RWPE1 (cell line): ENCODE measurements around the gene ARPC3.

Experiments used
- CTCF ChIA-PET: fragments of 350-600 bp; sonication (Branson Sonifier 250); formaldehyde crosslinking; extraction: SDS; loops from one replicate; lab custom pipeline; 2021; lab: Yijun Ruan, JAX
- POLR2A ChIA-PET: fragments of 400-600 bp; formaldehyde crosslinking; extraction: SDS; loops from one replicate; lab custom pipeline; 2020; ENCODE audit warnings: antibody characterized with exemption; ENCODE audit not compliant: low non-redundant PET; lab: Yijun Ruan, JAX
- DNase-seq: peaks from one replicate; pipeline ENCODE4 v3.0.0; 2012; ENCODE audit warnings: low spot score
- H3K27ac ChIP-seq: fragments of 450-650 bp; 2 replicates; pipeline ENCODE4 v1.5.1; 2017
- TF ChIP-seq, protein P1 (sequence below): fragments of 450-650 bp; conservative IDR thresholded peaks from 2 replicates; pipeline ENCODE4 v1.5.1; 2017; ENCODE audit warnings: low read depth, mild to moderate bottlenecking

The ARPC3 gene

DNA sequence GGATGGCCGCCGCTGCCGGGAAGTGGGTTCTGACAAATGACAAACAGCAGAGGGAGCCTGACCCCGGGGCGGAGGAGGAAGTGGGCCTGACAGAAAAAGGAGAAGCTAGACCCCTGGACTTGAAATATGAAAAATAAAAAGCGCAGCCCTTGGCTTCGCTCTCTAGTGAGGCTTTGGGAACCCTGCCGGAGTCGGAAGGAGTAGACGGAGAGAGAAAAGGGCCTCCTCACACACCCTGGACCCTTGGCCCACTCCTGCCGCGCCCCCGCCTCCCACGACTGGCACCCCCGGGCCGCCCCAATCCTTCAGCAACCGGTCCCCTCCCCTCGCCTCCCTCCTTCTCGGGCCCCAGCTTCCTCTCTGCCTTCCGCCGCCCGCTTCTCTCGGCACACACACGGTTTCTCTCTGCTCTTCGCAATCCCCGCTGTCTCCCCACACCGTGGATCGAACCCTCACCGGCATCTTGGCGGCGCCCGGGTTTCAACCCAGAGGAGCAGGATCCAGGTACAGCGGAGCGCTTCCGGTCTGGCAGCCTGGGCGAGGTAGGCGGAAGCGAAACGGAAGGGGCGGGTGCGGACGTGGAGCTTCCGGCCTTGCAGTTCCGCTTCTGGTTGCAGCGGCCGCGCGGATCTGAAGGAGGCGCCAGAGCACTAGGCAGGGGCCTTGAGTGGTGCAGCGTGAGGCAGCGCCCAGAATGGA is at the start of gene ARPC3:
Gene ARPC3 (minus strand): TSS at position 539 of the 699 bp plus-strand sequence. CDS start 77 bp downstream, at position 462.
- ChIA-PET POLR2A (no interaction called here), CTCF (interaction anchor here (0.6 to 2.3 kb wide), 18 partner anchors 9 to 1562 kb away, joined by 3 to 20 read pairs (median 4); partner anchors contain the start of gene GPN3)
- peak within 1 kb of the TSS; percentile 90 for H3K27ac ChIP-seq
- TF ChIP-seq, protein P1, sequence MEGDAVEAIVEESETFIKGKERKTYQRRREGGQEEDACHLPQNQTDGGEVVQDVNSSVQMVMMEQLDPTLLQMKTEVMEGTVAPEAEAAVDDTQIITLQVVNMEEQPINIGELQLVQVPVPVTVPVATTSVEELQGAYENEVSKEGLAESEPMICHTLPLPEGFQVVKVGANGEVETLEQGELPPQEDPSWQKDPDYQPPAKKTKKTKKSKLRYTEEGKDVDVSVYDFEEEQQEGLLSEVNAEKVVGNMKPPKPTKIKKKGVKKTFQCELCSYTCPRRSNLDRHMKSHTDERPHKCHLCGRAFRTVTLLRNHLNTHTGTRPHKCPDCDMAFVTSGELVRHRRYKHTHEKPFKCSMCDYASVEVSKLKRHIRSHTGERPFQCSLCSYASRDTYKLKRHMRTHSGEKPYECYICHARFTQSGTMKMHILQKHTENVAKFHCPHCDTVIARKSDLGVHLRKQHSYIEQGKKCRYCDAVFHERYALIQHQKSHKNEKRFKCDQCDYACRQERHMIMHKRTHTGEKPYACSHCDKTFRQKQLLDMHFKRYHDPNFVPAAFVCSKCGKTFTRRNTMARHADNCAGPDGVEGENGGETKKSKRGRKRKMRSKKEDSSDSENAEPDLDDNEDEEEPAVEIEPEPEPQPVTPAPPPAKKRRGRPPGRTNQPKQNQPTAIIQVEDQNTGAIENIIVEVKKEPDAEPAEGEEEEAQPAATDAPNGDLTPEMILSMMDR = peak; percentile 90
- DNase-seq = peak; percentile 85

DNA sequence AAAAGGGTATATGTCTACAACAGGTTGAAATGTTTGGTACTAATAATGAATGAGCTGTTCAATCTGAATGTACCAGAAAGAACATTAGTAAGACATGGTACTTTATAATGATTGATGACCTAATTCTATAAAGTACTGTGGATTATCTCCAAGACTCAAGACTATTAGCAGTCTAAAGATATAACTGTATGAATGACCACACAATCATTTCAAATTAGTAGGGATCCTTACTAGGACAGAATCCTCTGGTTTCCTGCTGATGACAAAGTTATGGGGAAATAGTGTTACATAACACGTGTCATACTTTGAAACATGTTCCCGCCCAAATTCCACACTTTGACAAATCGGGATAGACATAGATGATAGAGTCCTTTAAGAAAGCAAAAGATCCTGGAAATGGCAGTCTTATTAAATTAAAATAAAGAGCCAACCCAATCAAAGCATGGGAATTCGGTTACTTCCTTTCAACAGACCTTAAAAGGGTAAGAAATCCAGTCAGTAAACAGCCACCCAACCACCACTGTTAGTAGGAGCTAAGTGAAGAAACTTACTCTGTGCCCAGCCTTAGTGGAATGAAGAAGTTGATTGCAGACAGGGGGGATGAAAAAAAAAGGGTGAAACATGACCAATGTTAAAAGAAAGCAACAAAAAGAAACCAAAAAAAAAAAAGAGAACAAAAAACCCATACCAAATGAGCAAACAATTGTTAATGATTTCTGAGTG is 49.0 kb upstream of the ARPC3 start:
- no peak overlapping the region for H3K27ac ChIP-seq
- TF ChIP-seq, protein P1 = no peak
- peak; percentile 57 for DNase-seq
- ChIA-PET POLR2A (no interaction called here), CTCF (interaction anchor here (0.6 to 1.5 kb wide), 3 partner anchors 14 to 47 kb away, joined by 3 to 7 read pairs (median 3); partner anchors contain the start of gene FAM216A)

DNA sequence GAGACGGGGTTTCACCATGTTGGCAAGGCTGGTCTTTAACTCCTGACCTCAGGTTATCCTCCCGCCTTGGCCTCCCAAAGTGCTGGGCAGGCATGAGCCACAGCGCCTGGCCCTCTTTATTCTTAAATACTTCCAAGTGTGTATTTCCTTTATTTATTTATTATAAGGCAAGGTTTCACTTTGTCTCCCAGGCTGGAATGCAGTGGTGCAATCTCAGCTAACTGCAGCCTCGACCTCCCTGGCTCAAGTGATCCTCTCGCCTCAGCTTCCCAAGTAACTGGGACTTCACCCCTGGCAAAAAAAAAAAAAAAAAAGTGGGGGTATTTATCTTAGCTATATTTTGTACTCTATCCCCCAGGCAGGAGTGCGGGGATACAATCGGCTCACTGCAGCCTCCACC is 25.3 kb upstream of the ARPC3 start:
- no peak for DNase-seq
- no peak overlapping the region for H3K27ac ChIP-seq
- ChIA-PET CTCF (interaction anchor here (0.6 to 0.7 kb wide), 2 partner anchors 15 to 22 kb away, joined by 3 to 4 read pairs; no protein-coding TSS in a partner anchor), POLR2A (no interaction called here)
- TF ChIP-seq, protein P1 = no peak

DNA sequence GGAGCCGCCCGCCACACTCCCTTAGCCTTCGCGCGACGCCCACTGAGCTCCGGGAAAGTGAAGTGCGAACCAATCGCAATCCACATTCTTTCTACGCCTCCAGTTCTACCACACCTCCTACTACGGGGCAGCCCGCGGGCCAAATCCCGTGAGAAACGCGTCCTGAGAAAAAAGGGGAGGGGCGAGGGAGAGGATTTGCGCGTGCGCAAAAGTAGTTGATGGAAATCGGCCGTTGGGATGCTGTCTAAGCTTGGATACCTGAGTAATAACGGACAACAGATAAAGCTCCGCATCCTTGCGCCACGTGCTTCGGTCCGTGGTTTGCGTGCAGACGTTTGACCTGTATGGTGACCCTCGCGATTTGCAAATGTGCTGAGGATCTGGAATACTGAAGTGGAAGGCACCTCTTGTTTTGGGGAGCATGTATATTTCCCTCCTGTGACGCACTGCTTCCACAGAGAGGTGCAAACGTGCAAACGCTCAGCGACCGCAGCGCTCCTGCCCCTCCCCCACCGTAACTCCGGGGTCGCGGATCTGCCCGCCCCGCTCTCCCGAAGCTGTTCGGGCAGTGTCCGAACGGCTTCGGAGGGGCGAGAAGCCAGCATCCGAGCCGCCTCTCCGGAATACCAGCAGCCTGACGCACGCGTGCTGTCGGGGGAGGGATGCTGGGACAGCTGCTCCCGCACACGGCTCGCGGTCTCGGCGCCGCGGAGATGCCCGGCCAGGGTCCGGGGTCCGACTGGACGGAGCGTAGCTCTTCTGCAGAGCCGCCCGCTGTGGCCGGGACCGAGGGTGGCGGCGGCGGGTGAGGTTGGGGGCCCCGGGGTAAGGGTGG is 18.3 kb upstream of the ARPC3 start, which contains the start of the genes FAM216A and GPN3:
Gene FAM216A (plus strand): TSS at position 632 of the 835 bp plus-strand sequence. CDS start 31 bp downstream, at position 663.
Gene GPN3 (minus strand): TSS at position 44 of the 835 bp plus-strand sequence. CDS start 54 bp downstream, outside the sequence.
- peak; percentile 94 for DNase-seq
- POLR2A ChIA-PET = interaction anchor here (1.1 to 1.3 kb wide), 4 partner anchors 10 to 133 kb away, joined by 3 to 6 read pairs (median 4); partner anchors contain the start of genes RAD9B and VPS29
- CTCF ChIA-PET = interaction anchor here (0.6 to 2.6 kb wide), 17 partner anchors 9 to 1842 kb away, joined by 3 to 19 read pairs (median 4); partner anchors contain the start of genes ARPC3 and RAD9B
- H3K27ac ChIP-seq = peak within 1 kb of the TSS; percentile 97
- TF ChIP-seq, protein P1 = no peak

DNA sequence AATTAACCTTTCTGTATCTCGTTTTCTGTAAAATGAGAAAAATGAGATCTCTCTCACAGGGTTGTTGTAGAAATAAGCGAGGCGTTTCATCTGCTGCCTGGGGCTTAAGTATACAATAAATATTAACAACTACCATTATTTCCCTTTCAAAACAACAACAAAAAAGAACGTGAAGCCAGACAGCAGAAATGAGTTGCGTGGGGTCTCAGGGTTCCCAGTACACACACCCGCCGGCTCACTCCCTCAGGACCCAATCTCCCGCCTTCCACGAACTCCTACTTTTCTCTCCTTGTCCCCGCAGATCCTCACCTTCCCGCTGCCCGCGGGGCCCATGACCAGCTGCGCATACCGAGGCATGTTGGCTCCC is 17.7 kb upstream of the ARPC3 start:
- POLR2A ChIA-PET = interaction anchor here (1.2 to 1.3 kb wide), 2 partner anchors 9 to 34 kb away, joined by 3 to 6 read pairs; partner anchors contain the start of genes RAD9B and VPS29
- H3K27ac ChIP-seq = peak overlapping the region; percentile 97
- DNase-seq = no peak
- TF ChIP-seq, protein P1 = no peak
- CTCF ChIA-PET = interaction anchor here (0.6 to 2.6 kb wide), 7 partner anchors 9 to 143 kb away, joined by 3 to 19 read pairs (median 4); partner anchors contain the start of gene ARPC3
